GM12872 (cell line): ENCODE results near the gene FAM53A.

Source experiments
- TF ChIP-seq, protein P1 (sequence below): IDR thresholded peaks from 3 replicates; pipeline ENCODE4 v1.5.1; 2011; ENCODE audit warnings: low read depth, mild to moderate bottlenecking, low read length, moderate library complexity; ENCODE audit not compliant: insufficient read depth

Gene FAM53A

DNA sequence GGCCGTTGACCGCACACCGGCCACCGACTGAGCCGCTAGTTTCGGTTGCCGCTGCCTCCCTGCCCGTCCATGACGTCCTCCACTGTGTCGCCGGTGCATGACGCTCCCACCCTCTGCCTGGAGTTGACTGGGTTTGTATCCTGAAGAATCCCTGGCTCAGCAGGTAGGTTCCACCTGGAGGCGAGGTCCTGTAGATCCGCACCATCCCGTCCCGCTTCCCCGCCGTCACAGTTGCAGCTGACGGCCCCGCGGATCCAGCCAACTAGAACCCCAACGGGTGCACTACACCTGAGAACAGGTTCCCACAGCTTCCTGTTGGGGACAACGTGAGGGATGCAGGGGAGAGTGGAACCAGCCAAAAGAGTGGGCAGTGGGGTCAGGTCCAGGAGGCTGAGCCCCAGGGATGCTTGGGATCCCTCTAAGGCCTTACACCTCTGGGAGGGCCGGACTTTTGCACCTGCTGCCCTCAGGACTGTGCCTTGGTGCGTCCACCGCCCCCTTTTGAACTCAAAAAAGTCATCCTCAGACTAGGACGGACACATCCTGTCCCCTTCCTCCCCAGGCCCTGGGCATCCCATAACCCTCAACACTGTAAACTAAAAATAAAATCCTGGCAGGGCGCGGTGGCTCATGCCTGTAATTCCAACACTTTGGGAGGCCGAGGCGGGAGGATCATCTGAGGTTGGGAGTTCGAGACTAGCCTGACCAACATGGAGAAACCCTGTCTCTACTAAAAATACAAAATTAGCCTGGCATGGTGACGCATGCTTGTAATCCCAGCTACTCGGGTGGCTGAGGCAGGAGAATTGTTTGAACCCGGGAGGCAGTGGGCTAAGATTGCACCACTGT is 29.1 kb upstream of the FAM53A start:
- TF ChIP-seq, protein P1, sequence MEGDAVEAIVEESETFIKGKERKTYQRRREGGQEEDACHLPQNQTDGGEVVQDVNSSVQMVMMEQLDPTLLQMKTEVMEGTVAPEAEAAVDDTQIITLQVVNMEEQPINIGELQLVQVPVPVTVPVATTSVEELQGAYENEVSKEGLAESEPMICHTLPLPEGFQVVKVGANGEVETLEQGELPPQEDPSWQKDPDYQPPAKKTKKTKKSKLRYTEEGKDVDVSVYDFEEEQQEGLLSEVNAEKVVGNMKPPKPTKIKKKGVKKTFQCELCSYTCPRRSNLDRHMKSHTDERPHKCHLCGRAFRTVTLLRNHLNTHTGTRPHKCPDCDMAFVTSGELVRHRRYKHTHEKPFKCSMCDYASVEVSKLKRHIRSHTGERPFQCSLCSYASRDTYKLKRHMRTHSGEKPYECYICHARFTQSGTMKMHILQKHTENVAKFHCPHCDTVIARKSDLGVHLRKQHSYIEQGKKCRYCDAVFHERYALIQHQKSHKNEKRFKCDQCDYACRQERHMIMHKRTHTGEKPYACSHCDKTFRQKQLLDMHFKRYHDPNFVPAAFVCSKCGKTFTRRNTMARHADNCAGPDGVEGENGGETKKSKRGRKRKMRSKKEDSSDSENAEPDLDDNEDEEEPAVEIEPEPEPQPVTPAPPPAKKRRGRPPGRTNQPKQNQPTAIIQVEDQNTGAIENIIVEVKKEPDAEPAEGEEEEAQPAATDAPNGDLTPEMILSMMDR: no peak

DNA sequence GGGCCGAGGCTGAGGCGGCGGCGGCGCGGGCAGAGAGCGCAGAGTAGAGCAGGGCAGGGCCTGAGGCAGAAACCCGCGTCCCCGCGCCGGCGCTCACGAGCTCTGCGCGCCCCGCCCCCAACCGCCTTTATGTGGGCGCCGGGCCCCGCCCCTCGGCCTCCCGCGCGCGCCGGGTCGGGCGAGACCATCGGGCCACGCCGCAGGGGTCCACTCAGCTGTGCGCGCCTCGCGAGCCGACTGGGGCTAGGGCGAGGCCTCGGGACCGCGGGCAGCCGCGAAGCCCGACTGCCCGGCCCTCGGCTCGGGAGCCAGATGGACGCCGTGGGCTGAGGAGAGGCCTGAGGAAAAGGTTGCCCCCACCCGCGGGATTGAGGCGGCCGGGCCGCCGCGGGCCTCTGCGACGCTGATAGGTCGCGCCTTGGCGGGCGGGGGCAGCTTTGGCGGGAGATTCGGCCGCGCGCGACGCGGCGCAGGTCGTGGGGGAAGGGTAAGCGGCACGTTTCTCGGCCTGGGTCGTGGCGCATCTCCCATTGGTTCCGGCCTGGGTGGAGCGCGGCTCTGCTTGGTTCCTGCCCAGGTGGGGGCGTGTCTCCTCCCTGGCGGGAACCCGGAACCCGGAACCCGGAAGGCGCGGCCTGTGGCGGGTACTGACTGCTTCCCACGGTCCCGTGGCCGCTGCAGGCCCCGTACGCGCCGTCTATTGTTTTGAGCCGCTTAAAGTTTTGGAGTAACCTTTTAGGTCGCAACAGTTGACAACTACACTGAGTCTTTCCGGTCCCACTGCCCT is 28.3 kb upstream of the FAM53A start, which contains the start of gene SLBP:
SLBP (minus strand) TSS at position 104 of the 787 bp plus-strand sequence. CDS start 131 bp downstream, outside the sequence.
- TF ChIP-seq, protein P1: no peak

DNA sequence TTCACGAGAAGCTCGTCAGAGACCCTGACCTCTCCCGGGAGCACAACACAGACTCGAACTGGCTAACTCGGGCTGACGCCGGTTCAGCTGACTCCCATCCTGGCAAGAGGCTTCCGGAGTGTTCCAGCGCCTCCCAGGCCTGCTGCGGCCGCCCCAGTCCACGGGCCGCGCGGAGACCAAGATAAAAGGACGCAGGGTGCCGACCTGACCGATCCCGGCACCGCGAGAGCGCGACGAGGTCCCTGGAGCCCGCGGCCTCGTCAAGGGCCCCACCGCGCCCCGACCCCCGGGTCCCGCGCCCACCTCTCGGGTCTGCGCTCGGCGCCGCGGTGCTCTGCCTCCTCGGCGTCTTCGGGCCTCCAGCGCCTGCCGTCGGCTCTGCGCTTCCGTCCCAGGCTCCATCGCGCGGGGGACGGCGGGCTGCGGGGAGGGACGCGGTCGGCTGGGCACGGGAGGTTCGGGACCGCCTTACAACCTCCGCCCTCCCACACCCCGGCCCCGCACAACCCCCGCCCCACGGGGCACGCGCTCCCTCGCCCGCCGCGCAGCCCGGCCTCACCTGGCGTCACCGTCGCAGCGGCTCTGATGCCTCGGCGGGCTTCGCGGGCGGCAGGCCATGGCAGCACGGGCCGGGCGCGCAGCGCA is 27.6 kb upstream of the FAM53A start:
- TF ChIP-seq, protein P1: no peak

DNA sequence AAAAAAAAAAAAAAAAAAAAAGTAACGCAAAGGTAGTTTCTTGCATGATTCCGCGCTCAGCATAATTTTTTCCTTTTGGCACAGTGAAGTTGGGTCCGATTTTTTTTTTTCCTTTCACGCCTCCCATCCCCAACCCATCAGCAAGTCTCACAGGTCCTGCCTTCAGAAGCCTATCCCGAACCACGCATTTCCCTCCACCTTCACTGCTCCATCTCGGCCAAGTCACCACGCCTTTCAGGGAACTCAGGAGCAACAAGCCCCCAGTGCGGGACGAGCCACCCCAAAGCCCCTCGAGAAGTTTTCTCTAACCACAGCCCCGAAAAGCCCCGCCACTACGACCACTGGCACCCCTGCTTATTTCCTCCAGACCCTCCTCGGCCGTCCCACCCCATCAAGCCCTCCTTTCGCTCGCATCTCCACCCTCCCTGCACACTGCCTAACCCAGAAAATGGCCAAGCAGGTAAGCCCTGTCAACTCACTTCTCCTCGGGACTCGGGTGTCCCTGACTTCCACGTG is 27.0 kb upstream of the FAM53A start:
- TF ChIP-seq, protein P1: no peak

DNA sequence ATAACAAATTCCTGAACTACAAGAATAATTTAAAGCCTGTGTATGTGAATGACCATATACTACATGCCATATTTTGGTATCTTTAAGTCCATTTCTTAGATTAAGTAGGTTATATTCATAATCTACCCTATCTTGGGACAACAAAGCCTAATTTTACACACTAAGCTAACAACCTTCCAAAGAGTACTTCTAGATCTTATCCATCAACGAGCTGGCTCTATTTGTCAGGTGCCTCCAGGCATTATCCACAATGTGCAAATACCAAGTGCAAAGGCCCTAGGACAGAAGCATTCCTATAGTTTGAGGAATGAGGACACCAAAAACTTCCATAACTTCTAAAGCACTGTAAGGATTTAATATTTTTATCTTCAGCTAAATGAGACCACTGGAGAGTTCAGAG is 24.5 kb upstream of the FAM53A start:
- TF ChIP-seq, protein P1: no peak

DNA sequence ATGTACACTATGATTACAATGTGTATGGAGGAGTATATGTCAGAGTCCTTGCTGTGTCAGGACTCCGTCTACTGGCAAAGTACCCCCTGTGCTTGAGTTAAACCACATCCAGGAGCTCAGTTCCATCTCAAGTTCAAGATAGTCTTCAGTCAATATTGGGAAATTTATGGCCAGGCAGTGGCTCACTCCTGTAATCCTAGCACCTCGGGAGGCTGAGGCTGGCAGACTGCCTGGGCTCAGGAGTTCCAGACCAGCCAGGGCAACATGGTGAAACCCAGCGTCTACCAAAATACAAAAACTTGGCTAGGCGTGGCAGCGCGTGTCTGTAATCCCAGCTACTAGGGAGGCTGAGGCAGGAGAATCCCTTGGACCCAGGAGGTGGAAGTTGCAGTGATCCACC is 22.2 kb upstream of the FAM53A start:
- TF ChIP-seq, protein P1: no peak

DNA sequence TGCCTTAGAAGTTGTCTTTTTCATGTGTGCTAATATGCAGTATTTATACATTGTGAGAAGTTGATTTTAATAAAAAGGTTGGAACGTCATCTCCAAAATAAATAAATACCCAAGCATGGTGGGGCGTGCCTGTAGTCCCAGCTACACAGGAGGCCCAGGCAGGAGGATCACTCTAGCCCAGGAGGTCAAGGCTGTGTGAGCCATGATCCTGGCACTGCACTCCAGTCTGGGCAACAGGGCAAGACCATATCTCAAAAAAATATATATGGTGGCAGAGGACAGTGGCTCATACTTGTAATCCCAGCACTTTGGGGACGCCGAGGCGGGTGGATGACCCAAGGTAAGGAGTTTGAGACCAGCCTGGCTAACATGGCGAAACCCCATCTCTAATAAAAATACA is 21.6 kb upstream of the FAM53A start:
- TF ChIP-seq, protein P1: no peak
